HG03175 (cell line): ENCODE measurements around the gene PPP1CB.

Experiments
- ATAC-seq: cut with Tn5 transposase; IDR thresholded peaks from one replicate; pipeline ENCODE4 v1.9.1; 2021; ENCODE audit warnings: mild to moderate bottlenecking, moderate library complexity; ENCODE audit not compliant: unreplicated experiment

The PPP1CB gene

DNA sequence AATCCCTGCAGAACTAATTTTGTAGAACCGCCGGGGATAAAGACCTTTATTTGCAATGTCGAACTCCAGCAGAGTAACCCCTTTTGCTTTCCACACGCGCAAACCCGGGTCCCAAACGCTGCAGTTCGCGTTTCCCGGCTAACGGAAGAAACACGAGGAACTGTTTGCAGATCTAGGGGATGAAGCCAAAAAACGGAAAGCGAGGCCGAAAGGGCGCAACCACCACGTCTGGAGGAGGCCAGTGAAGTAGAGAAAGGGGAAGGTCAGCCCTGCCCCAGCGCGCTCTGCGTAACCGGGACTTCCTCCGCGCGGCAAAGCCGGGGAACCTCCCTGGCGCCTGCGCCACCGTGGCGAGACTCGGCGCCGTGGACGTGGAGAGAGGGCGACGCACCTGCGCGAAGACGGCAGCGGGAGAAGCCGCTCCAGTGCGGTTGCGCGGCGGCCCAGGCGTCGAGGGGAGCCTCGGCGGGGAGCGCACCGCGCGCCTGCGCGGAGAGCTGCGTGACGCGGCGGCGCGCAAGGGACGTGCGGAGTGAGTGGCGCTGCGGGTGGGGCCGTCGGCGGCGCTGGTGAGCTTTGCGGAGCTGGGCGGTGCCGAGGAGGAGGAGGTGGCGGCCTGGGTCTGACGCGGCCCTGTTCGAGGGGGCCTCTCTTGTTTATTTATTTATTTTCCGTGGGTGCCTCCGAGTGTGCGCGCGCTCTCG, at the start of gene PPP1CB:
PPP1CB (plus strand) TSS at position 579 of the 704 bp plus-strand sequence. CDS start 295 bp downstream, outside the sequence.
- ATAC-seq: peak; percentile 83

DNA sequence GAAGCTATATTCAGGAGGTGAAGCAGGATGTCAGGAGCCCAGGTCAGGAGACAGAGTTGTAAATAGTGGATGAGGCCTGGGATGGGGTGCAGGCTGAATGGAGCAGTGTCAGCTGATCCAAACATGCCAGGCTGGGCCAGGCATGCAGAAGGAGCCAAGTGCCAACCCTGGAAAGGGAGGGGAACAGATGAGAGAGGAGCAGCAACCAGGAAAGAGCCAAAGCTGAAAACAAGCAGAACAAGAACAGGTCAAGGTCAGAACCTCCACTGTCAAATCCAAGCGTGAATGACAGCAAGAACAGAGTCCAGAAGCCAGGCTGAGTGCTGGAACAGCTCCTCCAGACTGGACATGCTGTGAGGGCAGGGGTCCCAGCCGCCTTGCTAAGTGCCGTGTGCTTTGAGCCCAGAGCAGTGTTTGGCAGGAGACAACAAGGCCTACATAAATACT, 49.2 kb upstream of the PPP1CB start:
- ATAC-seq: no peak

DNA sequence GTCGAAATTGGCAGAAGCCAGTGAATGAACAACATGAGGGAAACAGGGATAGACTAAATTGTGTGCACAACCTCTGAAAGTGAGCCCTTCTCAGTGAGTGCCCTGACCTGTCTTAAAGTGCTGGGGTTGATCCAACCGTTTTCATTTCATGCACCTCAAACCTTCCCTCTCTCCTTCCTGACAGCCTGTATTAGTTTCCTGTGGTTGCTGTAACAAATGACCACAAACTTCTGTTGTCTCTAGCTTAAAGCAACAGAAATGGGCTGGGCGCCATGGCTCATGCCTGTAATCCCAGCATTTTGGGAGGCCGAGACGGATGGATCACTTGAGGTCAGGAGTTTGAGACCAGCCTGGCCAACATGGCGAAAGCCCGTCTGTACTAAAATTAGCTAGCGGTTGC, 48.8 kb upstream of the PPP1CB start:
- no peak for ATAC-seq

DNA sequence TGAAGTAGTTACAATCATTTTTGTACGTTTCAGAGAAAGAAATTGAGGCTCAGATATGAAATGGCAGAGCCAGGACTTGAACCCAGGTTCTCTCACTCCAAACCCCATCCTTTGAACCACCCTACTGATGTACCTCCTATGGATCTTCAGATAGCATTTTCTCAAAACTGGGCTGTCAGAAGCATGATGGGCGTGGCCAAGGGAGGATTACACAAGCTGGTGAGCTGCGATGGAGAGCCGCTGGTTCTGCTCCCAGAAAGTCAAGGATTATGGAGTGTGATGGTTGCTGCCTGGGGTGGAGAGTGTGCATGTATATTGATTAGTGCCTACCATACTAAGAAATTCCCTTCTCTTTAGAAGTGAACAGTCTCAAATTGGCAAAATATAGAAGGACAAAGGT, 47.0 kb upstream of the PPP1CB start:
- ATAC-seq: no peak

DNA sequence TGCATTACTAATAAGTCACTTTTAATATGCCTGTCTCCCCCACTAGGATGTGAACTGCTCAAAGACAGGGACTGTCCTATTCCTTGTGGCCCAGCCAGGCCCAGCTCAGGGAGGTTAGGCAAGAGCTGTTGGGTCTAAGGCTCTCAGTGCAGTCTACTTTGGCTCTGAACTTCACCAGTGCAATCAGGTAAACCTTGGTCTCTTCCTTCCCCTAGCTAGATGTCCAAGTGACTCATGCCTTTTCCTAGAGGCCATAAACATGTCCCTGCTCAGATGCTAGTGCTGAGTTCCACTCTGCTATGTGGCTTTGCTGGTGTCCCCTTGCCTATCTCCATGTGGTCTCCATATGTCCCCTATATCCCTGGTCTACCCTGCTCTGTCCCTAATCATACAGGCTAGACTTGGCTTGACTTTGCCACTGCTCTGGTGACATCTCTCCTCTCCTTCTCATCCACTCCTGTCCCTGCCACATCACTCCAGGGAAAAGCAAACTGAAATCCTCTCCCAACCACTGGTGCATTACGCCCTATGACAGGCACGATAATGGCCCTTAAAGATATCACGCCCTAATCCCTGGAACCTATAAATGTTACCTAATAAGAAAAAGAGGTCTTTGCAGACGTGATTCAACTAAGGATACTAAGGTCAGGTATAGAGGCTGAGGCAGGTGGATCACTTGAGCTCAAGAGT, 45.7 kb upstream of the PPP1CB start:
- no peak for ATAC-seq

DNA sequence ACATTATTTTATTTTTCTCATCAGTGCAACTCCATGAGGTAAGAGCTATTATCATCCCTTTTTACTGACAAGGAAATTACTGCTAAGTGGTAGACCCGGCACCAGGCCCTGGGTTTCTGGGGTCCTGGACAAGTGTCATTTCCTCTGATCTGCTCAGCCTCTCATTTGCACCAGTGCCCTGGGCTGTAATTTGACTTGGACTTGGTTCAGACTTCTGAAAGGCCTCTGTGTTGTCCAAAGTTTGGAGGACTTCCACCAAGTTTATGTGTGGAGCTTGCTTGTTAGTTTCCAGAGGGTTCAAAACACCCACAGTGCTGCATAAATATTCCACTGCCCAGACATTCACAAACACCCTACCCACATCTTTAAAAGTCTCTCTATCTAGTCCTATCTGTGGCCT, 44.0 kb upstream of the PPP1CB start:
- no peak for ATAC-seq

DNA sequence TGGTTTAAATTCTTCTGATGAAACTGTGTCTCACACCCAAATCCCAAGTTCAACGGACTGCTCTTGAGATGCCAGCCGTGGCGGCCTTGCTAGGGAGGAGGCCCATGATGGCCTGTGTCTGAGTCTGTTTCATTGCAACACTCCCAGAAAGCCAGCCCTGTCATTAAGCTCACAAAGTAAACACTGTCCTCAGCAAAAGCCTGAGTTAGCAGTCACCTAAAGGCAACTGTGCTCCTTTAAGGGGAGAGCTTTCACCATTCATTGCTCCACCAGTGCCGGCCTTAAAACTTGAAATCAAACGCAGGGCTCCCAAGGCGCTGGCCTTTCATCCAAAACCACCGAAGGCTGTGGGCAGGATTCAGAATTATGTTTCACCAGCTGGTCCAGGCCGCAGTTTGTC, 42.5 kb upstream of the PPP1CB start:
- ATAC-seq: no peak

DNA sequence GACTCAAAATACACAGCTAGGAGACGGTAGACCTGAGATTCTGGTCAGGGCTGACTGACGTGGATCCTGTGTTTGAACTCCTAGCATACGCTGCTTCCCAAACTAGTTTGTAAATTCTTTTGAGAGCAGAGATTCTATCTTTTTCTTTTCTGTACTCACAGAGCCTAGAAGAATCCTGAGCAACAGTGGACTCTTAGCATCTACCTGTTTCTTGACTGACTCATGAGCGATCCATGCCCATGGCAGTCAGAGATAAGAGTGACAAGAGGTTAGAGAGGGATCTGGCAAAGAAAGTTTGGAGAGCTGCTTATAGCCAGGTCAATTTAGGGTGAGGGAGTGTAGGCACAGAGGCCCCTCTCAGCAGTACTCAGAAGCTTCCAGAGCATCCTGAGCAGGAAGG, 41.1 kb upstream of the PPP1CB start:
- ATAC-seq: no peak

DNA sequence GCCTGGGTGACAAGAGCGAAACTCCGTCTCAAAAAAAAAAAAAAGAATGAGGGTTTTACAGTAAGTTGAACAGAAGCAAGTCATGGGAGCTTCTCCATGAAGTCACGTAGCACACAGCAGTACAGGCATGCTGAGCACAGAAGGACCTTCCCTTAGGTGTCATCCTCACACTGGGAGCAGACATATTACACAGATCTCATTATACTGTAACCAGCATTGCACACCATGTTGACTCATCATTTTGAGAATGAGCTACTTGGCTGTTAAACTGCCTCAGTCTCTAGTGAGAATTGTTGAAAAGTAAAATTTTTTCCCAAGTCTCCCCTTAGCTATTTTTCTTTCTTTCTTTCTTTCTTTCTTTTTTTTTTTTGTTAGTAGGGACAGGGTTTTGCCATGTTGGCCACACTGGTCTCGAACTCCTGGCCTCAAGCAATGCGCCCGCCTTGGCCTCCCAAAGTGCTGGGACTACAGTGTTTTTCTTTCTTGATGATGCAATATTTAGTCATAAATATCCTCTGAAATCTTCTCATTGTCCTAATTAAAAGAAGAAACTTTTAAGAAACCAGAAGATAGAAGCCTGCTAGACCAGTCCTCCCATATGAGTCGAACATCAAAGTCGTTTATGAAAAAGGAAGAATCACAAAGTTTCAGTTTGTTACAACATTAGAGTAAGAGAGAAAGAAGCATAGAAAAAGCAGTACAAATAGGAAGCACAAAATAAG, 37.9 kb upstream of the PPP1CB start:
- no peak for ATAC-seq

DNA sequence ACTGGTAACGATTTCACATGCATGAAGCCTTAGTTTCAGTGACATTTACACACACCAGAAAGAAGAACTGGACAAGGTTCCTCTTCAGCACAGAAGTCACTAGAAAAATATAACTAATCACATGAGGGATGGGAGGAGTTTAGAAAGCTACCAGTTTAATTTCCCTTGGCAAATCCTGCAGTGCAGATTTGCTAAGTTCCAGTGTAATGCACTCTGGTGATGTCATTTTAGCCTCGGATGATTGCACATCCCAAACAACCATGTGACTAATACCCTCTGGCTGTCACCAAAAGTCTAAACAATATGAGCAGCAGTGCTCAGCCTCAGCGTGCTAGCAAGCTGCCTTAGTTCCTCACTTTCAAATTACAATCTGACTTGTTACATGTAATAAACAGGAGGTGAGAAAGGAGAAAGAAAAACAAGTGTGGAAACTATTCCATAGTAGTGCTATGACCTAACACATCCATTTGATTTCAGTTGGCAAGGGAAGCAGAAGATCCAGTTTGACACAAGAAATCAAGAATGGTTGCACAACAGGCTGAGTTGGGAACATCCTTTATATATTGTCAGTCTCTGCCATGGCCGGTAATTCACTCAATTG, 35.3 kb upstream of the PPP1CB start:
- no peak for ATAC-seq

DNA sequence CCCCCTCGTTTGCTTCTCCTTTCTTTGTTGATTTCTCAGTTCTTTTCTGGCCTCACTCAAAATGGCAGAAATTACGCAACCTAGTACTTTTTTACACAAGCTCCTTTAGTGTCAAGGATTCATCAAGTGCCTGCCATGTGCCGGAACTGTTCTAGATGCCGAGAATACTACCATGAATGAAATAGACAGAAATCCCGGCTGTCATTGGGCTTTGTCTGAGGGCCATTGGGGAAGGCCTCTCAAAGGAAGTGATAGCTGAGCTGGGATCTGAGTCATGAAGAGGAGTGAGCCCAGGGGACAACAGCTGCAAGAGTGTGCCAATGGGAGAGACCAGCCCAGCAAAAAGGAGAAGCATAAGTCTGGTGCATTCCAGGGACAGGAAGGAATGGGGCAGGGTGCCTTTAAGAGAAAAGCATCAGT, 34.3 kb upstream of the PPP1CB start:
- no peak for ATAC-seq

DNA sequence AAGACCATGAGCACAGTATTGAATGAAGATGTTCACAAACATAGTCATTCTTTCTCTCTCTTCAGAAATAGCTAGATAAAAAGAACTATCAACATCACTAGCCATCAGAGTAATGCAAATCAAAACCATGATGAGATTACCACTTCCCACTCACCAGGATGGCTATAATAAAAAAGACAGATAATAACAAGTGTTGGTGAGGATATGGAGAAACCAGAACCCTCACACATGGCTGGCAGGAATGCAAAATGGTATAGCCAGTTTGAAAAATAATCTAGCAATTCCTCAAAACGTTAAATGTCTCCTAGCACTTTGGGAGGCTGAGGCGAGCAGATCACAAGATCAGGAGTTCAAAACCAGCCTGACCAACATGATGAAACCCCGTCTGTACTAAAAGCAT, 31.3 kb upstream of the PPP1CB start:
- ATAC-seq: no peak

DNA sequence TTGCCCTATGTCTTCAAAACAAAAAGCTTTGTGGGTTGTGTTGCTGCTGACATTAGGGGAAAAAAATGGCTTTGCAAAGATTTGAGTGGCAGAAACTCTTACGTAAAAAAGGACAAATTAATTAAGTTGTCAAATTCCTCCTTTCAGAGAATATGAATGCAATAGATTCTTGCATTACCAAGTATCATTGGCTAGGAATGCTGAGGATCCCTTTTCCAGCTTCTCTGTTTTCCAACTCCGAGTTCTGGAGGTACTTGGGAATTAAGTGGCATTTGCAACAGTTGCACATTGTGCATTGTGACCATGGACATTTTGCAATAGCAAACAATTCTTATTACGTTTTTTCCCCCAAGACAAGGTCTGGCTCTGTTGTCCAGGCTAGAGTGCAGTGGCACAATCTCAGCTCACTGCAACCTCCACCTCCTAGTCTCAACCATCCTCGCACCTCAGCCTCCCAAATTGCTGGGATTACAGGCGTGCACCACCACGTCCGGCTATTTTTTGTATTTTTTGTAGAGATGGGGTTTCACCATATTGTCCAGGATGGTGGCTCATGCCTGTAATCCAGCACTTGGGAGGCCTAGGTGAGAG, 29.9 kb upstream of the PPP1CB start:
- ATAC-seq: no peak

DNA sequence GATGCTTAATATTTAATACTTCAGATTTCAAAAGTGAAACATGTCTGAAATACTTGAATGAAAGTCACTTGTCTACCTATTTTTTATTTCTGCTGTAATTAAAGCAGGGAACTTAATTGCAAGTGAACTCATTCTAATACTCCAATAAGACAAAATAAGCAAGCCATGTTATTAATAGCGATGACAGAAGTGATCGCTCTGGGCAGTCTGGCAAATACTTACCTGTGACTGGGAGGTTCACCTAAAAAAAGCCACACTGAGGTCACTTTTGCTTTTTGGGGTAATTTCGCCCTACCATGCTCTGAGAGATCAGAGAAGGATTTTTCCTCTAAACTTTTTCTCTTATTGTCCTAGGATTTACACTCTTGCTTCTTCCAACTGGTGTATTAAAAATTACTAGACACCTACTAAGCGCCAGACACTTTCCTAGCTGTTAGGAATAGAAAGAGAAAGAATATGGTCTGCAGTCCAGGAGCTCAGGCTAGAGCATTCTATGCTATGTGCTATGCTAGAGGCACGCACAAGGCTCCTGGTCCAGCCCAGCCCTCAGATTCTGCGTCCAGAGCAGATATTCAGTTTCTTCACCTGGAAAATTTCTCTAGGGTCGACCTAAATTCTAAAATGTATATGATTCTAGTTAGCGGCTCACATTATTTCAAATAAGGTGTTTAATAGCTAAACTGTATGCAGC, 26.5 kb upstream of the PPP1CB start:
- ATAC-seq: no peak

DNA sequence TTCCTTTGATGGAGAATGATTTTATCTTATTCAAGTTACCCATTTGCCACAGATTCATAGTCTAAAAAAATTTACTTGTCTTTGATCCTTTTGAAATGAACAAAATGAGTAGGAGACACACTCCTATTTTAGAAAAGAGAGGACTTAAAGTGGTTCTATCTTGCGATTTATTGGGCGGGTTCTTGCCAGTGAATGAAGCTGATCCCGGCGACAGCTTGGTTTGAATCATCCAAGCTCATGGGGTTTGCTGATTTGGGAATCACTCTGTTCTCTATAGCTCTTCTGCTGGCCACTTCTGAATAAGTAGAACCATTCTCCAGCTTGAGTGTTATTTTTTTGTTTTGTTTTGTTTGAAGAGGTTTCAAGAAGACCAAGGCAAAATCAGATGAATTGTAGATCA, 25.5 kb upstream of the PPP1CB start:
- no peak for ATAC-seq

DNA sequence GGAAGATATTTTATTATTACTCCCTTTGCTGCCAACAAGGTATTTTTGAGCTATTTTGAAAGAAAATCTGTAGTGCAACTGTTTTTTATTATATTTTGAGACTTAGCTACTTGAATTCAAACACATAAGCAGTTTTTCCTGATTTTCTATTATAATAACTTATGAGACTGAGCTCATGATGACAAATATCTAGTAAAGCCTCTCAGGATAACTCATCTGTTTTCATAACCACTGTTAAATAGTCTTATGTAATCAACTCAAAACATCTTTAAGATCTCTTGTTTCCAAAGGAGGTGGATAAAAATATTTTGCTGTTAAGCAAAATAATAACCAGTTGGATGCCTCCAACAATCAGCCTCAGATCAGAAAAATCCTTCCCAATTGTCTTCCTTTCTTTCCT, 21.9 kb upstream of the PPP1CB start:
- no peak for ATAC-seq

DNA sequence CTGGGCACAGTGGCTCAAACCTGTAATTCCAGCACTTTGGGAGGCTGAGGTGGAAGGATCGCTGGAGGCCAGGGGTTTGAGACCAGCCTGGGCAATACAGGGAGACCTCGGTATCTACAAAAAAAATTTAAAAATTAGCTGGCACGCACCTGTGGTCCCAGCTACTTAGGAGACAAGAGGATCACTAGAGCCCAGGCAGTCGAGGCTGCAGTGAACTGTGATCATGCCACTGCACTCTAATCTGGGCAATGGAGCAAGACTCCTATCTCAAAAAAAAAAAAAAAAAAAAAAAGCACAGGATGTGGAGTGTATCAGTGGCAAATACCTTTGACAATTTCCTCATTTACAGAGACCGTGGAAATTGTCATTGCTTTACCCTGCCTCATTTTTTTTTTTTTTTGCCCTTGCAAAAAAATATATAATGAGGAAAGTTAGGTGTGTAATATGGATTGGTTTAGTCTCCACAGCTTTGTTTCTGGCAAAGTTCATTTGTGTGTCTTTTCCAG, 20.9 kb upstream of the PPP1CB start:
- no peak for ATAC-seq

DNA sequence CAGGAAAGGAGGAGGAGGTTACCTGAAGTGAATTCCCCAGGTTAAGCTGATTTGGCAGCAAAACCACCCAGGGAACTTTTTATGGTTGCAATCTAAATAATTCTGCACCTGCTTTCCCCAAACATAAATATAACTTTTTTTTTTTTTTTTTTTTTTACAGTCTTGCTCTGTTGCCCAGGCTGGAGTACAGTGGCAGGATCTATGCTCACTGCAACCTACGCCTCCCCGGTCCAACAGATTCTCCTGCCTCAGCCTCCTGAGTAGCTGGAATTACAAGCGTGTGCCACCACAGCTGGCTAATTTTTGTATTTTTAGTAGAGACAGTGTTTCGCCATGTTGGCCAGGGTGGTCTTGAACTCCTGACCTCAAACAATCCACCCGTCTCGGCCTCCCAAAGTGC, 16.1 kb upstream of the PPP1CB start:
- no peak for ATAC-seq

DNA sequence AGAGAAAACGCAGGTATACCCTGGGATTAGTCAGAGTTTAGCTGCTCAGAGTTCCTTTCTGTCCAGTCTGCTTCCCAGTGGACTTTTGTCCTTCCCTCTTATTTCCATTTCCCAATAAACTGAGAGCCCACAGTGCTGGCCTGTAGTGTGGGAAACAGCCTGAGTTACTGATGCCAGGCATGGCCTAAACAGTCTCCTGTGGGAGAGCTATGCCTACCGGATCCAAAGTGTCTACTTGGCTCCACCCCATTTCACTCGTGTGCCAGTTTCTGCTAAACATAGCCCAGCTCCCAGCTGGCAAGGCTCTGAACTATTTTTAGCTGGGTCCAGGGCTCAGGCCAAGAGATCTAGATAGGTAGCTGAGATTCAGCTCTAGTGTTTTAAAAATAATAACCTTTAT, 15.6 kb upstream of the PPP1CB start:
- ATAC-seq: no peak

DNA sequence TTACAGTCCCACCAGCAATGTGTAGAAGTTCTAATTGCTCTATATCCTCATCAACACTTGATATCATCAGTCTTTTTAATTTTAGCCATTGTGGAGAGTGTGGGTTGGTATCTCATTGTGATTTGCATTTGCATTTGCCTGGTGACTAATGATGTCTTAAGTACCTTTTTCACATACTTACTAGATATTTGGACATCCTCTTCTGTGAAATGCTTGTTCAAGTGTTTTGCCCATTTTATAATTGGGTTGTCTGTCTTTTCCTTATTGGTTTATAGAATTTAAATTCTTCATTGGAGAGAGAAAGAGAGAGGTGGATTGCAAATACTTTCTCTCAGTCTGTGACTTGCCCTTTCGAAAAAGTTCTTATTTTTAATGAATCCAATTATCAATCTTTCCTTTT, 14.0 kb upstream of the PPP1CB start:
- no peak for ATAC-seq
